H54 (cell line): ENCODE data around the gene MARK4.

Experiments used
- DNase-seq: peaks from one replicate; pipeline ENCODE4 v3.0.0; 2011; ENCODE audit warnings: low spot score, mixed read lengths; ENCODE audit not compliant: insufficient read length
- FAIRE-seq: peaks from 3 replicates; lab custom pipeline; 2011; peaks lifted over from hg19 to GRCh38; lab: Jason Lieb, UNC
- POLR2A ChIP-seq: IDR thresholded peaks from 2 replicates; pipeline ENCODE4 v1.6.1; 2011; ENCODE audit warnings: low read depth, mild to moderate bottlenecking, low read length

The MARK4 gene

DNA sequence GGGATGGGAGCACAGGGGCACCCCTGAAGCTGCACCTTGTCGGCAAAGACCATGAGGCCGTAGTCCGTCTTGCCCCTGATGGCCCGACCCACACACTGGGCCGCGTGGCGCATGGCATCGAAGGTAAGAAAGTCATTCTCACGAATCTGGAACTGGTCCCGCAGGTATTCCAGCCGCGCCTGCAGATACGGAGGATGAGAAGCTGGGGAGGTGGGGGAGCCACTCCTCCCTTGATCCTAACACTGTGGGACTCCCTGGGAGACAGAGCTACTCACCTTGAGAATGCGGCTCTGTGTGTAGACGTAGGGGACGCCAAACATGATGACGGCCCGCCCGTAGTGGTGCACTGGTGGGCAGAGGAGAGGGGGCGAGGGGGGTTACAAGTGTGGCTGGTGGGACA, 101.4 kb downstream of the MARK4 start:
- DNase-seq (no peak), FAIRE-seq (no peak)
- no peak for TF ChIP-seq POLR2A

DNA sequence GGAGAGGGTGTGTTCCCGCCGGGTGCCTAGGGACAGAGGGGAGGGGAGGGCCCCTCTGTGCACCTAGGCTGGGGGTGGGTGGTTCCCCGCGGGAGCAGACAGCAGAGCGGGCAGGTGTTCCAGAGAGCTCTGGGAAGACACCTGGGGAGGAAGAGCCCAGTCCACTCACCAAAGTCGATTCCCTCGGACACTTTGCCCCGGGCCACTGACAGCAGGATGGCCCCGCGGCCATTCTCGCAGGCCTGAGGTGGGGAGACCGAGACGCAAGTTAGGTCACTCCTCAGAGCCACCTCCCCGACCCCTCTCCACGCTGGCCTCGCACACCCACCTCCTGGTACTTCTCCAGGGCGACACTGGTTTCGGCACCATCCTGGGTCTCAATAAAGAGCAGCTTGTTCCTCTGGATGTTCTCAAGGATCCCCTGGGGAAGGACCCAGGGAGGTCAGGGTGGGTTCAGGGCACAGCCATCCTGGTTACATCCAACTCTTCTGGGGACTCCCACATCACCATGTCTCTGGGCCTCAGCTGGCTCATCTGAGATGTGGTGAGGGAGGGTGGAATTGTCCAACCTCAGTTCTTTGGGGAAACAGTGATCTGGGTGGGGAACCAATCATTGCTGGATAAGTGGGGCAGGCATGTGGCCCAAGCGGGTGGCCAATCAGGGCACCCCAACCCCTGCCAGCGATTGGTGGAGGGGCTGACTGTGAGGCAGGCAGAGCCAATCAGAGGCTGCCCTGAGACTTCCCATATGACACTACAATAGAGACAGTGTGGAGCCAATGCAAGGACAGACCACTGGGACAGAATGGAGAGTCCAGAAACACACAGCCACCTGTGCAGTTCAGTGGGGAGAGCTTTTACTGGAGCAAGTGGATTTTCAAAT, 102.1 kb downstream of the MARK4 start:
- FAIRE-seq (no peak), DNase-seq (no peak)
- TF ChIP-seq POLR2A, result no peak

DNA sequence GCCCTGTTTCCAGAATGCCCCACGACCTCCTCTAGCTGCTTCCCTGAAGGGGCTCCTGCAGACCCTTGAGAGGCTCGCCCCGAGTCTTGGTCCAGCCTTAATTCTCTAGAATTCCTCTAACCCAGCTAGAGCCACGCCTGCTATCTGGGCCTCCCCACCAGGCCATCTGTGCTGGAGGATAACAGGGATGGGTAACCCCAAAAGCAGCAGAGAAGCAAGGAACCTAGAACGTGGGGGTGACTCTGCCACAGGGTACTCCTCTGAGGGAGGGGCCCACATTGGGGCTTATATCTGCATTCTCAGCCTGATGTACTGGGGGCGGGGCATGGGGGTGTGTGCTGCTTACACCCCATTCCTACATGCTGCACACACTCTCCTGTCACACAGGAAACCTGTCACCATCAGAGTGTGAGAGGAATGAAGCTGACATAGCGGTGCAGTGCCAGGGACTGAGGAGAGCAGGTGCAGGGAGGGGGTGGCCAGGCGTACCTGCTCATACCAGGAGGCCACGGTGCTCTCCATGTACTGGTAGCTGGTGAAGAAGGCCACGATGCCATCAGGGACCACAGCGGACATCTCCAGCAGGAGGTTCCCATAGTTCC, 103.3 kb downstream of the MARK4 start:
- FAIRE-seq, result no peak
- no peak for DNase-seq
- TF ChIP-seq POLR2A, result no peak
